Measurements from ENCODE around the gene RPL36AL.

GRCh38 chr14:49569281-49569680 is 51.1 kb downstream of the RPL36AL start:
- TF ChIP-seq EZH2phosphoT487 (IDR thresholded peaks at IDR 0.05; ENCODE audit: unreplicated experiment) (no peak), JUNB (IDR thresholded peaks at IDR 0.05; ENCODE audit: unreplicated experiment) (no peak), POLR2AphosphoS5 (IDR thresholded peaks at IDR 0.05; ENCODE audit: low read depth) (no peak), EZH2 (IDR thresholded peaks at IDR 0.05; ENCODE audit: low read depth, unreplicated experiment) (no peak)
- TF ChIP-seq, protein P1, sequence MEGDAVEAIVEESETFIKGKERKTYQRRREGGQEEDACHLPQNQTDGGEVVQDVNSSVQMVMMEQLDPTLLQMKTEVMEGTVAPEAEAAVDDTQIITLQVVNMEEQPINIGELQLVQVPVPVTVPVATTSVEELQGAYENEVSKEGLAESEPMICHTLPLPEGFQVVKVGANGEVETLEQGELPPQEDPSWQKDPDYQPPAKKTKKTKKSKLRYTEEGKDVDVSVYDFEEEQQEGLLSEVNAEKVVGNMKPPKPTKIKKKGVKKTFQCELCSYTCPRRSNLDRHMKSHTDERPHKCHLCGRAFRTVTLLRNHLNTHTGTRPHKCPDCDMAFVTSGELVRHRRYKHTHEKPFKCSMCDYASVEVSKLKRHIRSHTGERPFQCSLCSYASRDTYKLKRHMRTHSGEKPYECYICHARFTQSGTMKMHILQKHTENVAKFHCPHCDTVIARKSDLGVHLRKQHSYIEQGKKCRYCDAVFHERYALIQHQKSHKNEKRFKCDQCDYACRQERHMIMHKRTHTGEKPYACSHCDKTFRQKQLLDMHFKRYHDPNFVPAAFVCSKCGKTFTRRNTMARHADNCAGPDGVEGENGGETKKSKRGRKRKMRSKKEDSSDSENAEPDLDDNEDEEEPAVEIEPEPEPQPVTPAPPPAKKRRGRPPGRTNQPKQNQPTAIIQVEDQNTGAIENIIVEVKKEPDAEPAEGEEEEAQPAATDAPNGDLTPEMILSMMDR (conservative IDR thresholded peaks at IDR 0.05; ENCODE audit: low read depth in 2 of 2) = no peak

All from GM23338 (cell line).